ENCODE results near the gene TIMM22.

GRCh38 chr17:1047177-1047878, 50.4 kb downstream of the TIMM22 start:
- TF ChIP-seq REST (IDR thresholded peaks at IDR 0.05; ENCODE audit: low read depth): no peak
- TF ChIP-seq EZH2 (IDR thresholded peaks at IDR 0.05): no peak
- TF ChIP-seq CTCF (IDR thresholded peaks at IDR 0.05 in 2 of 3, conservative IDR thresholded peaks at IDR 0.05 in 1 of 3; ENCODE audit: borderline replicate concordance in 1 of 3, insufficient read depth in 1 of 3, low read depth in 2 of 3, low read length in 2 of 3): no peak
- TF ChIP-seq POLR2A (IDR thresholded peaks at IDR 0.05; ENCODE audit: borderline replicate concordance, extremely low read depth, insufficient read depth, insufficient read length): no peak
- no peak for TF ChIP-seq CEBPB (IDR thresholded peaks at IDR 0.05; ENCODE audit: low read depth)
- TF ChIP-seq ZFX (IDR thresholded peaks at IDR 0.05): no peak
- TF ChIP-seq SRF (IDR thresholded peaks at IDR 0.05; ENCODE audit: low read depth): no peak
- TF ChIP-seq CBX3 (IDR thresholded peaks at IDR 0.05; ENCODE audit: low read depth): no peak
- TF ChIP-seq POLR2AphosphoS5 (IDR thresholded peaks at IDR 0.05; ENCODE audit: low read depth, low read length): no peak
- no peak for TF ChIP-seq JUND (IDR thresholded peaks at IDR 0.05)
- TF ChIP-seq EZH2phosphoT487 (IDR thresholded peaks at IDR 0.05; ENCODE audit: borderline replicate concordance): no peak

Data from HCT116 (cell line).